ENCODE results near the gene FARP1. TPM values are rescaled to one million over a fixed set of nuclear protein-coding genes. Genes with fewer than 3 reads are reported as not detected.

The FARP1 gene
- polyA plus RNA-seq, 2 of the 4 experiments (the other 2 are of a cell fraction): 9.4 to 13.0 TPM

GRCh38 chr13:98377635-98378378, 234.9 kb downstream of the FARP1 start:
- H3K4me2 ChIP-seq: no peak overlapping the region
- CTCF ChIA-PET: no interaction called here
- H3K9me3 ChIP-seq: peaks cover 5% of the 10 kb centered on the region; the same call in 1 of the 3 replicates
- no peak for ATAC-seq
- 95% methylated on average over 13 of the region's 13 CpGs for WGBS (ENCODE audit: missing lambda C conversion rate)
- POLR2A ChIA-PET: no interaction called here
- H3K4me1 ChIP-seq: no peaks in the 10 kb centered on the region
- TF ChIP-seq RFX5 (IDR thresholded peaks at IDR 0.05) (no peak), KDM5A (IDR thresholded peaks at IDR 0.05) (no peak), JUNB (IDR thresholded peaks at IDR 0.05) (no peak), HEYL (CRISPR knock-in tag; IDR thresholded peaks at IDR 0.05) (no peak), REST (IDR thresholded peaks at IDR 0.05) (no peak), RNF2 (IDR thresholded peaks at IDR 0.05; ENCODE audit: borderline replicate concordance, low read depth) (no peak), CEBPB (IDR thresholded peaks at IDR 0.05) (no peak), ESRRA (IDR thresholded peaks at IDR 0.05; ENCODE audit: borderline replicate concordance, low read length) (no peak), RARB (CRISPR knock-in tag; IDR thresholded peaks at IDR 0.05) (no peak), HES2 (IDR thresholded peaks at IDR 0.05) (no peak), EP300 (IDR thresholded peaks at IDR 0.05) (no peak), PBX3 (IDR thresholded peaks at IDR 0.05) (no peak), RCOR1 (IDR thresholded peaks at IDR 0.05; ENCODE audit: low read depth, low read length) (no peak), BHLHE40 (IDR thresholded peaks at IDR 0.05; ENCODE audit: low read depth, low read length) (no peak), CTCF (IDR thresholded peaks at IDR 0.05) (no peak)
- DNase-seq (ENCODE audit: low read depth in 1 of 2, low spot score in 1 of 2): no peak
- no peak overlapping the region for H3K4me3 ChIP-seq
- no peak for FAIRE-seq
- H3K27ac ChIP-seq: no peak overlapping the region

GRCh38 chr13:98384739-98385138, 241.8 kb downstream of the FARP1 start:
- TF ChIP-seq KDM1A (IDR thresholded peaks at IDR 0.05; ENCODE audit: low read depth): no peak
- no peak for TF ChIP-seq EHMT2 (IDR thresholded peaks at IDR 0.05; ENCODE audit: low read depth)
- TF ChIP-seq CEBPB (IDR thresholded peaks at IDR 0.05): no peak
- no peak for TF ChIP-seq RAD21 (conservative IDR thresholded peaks at IDR 0.05 in 1 of 2, IDR thresholded peaks at IDR 0.05 in 1 of 2)
- no peak for TF ChIP-seq EP300 (IDR thresholded peaks at IDR 0.05)
- TF ChIP-seq USF2 (IDR thresholded peaks at IDR 0.05): no peak
- no peak for ATAC-seq

More at GRCh38 chr13:98384739-98385138, 241.8 kb downstream of the FARP1 start:
- no peak overlapping the region for H3K4me2 ChIP-seq
- H3K4me1 ChIP-seq: no peaks in the 10 kb centered on the region
- no peaks in the 10 kb centered on the region for H3K9me3 ChIP-seq
- WGBS (ENCODE audit: missing lambda C conversion rate): 87% methylated on average over 5 of the region's 5 CpGs
- H3K4me3 ChIP-seq: no peak overlapping the region
- no peak for FAIRE-seq
- no peak overlapping the region for H3K27ac ChIP-seq
- no peak for DNase-seq (ENCODE audit: low read depth in 1 of 2, low spot score in 1 of 2)
- ChIA-PET POLR2A (no interaction called here), CTCF (interaction anchor here (1.3 kb wide), 1 partner anchor 14 kb away, joined by 3 read pairs; no protein-coding TSS in a partner anchor)

All from A549 (cell line).